Neural cell (in vitro differentiated cells): ENCODE data around the gene RNF121. TPM values are rescaled to one million over a fixed set of nuclear protein-coding genes. Genes with fewer than 3 reads are reported as not detected.

Experiments used
- H2AFZ ChIP-seq: fragments of 200-600, 300-800 bp; sonication (generic), shearing (Covaris generic); 2 replicates; pipeline ENCODE4 v1.6.0; 2014; ENCODE audit warnings: low read depth, mild to moderate bottlenecking, antibody characterized with exemption, low read length, moderate library complexity
- H3F3A ChIP-seq: fragments of 200-600 bp; shearing (Covaris generic); 2 replicates; pipeline ENCODE4 v1.6.1; 2016; ENCODE audit warnings: mild to moderate bottlenecking, moderate library complexity, mixed read lengths, antibody characterized with exemption, low read length; ENCODE audit not compliant: insufficient read depth, poor library complexity, severe bottlenecking
- H3K27ac ChIP-seq: fragments of 200-600, 300-800 bp; sonication (generic), shearing (Covaris generic); 2 replicates; pipeline ENCODE4 v1.5.1; 2014; ENCODE audit warnings: mild to moderate bottlenecking, low read length, moderate library complexity
- H3K27me3 ChIP-seq: fragments of 300-800, 200-600 bp; sonication (generic), shearing (Covaris generic); 2 replicates; pipeline ENCODE4 v1.6.0; 2014; ENCODE audit warnings: mild to moderate bottlenecking, low read depth, low read length, moderate library complexity; ENCODE audit not compliant: insufficient read depth
- H3K36me3 ChIP-seq: fragments of 300-800, 200-600 bp; sonication (generic), shearing (Covaris generic); 2 replicates; pipeline ENCODE4 v1.5.1; 2014; ENCODE audit warnings: mild to moderate bottlenecking, antibody characterized with exemption, low read length, moderate library complexity; ENCODE audit not compliant: insufficient read depth
- H3K4me2 ChIP-seq: fragments of 300-800, 200-600 bp; sonication (generic), shearing (Covaris generic); 2 replicates; pipeline ENCODE4 v1.6.0; 2014; ENCODE audit warnings: mild to moderate bottlenecking, low read length
- H3K4me3 ChIP-seq: fragments of 300-800, 200-600 bp; sonication (generic), shearing (Covaris generic); 2 replicates; pipeline ENCODE4 v1.5.1; 2014; ENCODE audit warnings: mild to moderate bottlenecking, low read length, moderate library complexity
- H3K79me2 ChIP-seq: fragments of 200-600 bp; shearing (Covaris generic); replicated peaks from 2 replicates; pipeline ENCODE4 v1.6.0; 2014; ENCODE audit warnings: mild to moderate bottlenecking, low read length, moderate library complexity; ENCODE audit not compliant: insufficient read depth
- H3K9ac ChIP-seq: fragments of 300-800, 200-600 bp; sonication (generic), shearing (Covaris generic); 2 replicates; pipeline ENCODE4 v1.6.1; 2016; ENCODE audit warnings: mild to moderate bottlenecking, low read length, mixed read lengths
- H3K9me2 ChIP-seq: fragments of 200-600 bp; shearing (Covaris generic); 2 replicates; pipeline ENCODE4 v1.6.1; 2016; ENCODE audit warnings: mild to moderate bottlenecking, low read length, mixed read lengths; ENCODE audit not compliant: insufficient read depth
- H3K9me3 ChIP-seq: fragments of 200-600, 300-800 bp; sonication (generic), shearing (Covaris generic); 2 replicates; pipeline ENCODE4 v1.6.1; 2016; ENCODE audit warnings: mild to moderate bottlenecking, mixed run types, low read length, moderate library complexity, mixed read lengths
- H4K20me1 ChIP-seq: fragments of 200-600 bp; shearing (Covaris generic); 2 replicates; pipeline ENCODE4 v1.6.1; 2016; ENCODE audit warnings: mild to moderate bottlenecking, mixed run types; ENCODE audit not compliant: insufficient read depth
- EP300 ChIP-seq: fragments of 450-650 bp; conservative IDR thresholded peaks from 2 replicates; pipeline ENCODE4 v1.6.1; 2014; ENCODE audit warnings: antibody characterized with exemption, mild to moderate bottlenecking, moderate library complexity; ENCODE audit not compliant: poor library complexity, severe bottlenecking
- EZH2 ChIP-seq: fragments of 200-600, 300-800 bp; shearing (Covaris generic), sonication (generic); IDR thresholded peaks from 2 replicates; pipeline ENCODE4 v1.6.1; 2014; ENCODE audit warnings: antibody characterized with exemption, low read length, borderline replicate concordance, mild to moderate bottlenecking; ENCODE audit not compliant: insufficient read depth, poor library complexity, severe bottlenecking
- MXI1 ChIP-seq: fragments of 450-650 bp; conservative IDR thresholded peaks from 2 replicates; pipeline ENCODE4 v1.6.1; 2014; ENCODE audit warnings: antibody characterized with exemption, mild to moderate bottlenecking; ENCODE audit not compliant: poor library complexity, severe bottlenecking
- POLR2AphosphoS5 ChIP-seq: IDR thresholded peaks from 2 replicates; pipeline ENCODE4 v1.6.1; 2012
- RAD21 ChIP-seq: fragments of 450-650 bp; conservative IDR thresholded peaks from 2 replicates; pipeline ENCODE4 v1.6.1; 2014; ENCODE audit warnings: antibody characterized with exemption, mild to moderate bottlenecking, moderate library complexity
- SMC3 ChIP-seq: fragments of 450-650 bp; conservative IDR thresholded peaks from 2 replicates; pipeline ENCODE4 v1.6.1; 2014; ENCODE audit warnings: antibody characterized with exemption, mild to moderate bottlenecking, moderate library complexity; ENCODE audit not compliant: poor library complexity
- TAF1 ChIP-seq: IDR thresholded peaks from 2 replicates; pipeline ENCODE4 v1.6.1; 2012; ENCODE audit warnings: low read depth
- polyA plus RNA-seq: library from polyadenylated mRNA; depleted of rRNA; stranded (reverse); fragments of >200 nt; gene quantifications from 2 replicates; pipeline ENCODE4 v1.2.3, GENCODE V29; 2014
- TF ChIP-seq, protein P1 (sequence below): IDR thresholded peaks from 2 replicates; pipeline ENCODE4 v1.6.1; 2012; ENCODE audit warnings: borderline replicate concordance
- TF ChIP-seq, protein P2 (sequence below): fragments of 450-650 bp; IDR thresholded peaks from 2 replicates; pipeline ENCODE4 v1.5.1; 2014; ENCODE audit warnings: antibody characterized with exemption, mild to moderate bottlenecking, moderate library complexity; ENCODE audit not compliant: poor library complexity, severe bottlenecking

The RNF121 gene
- polyA plus RNA-seq, 1 donor from 2014 or later, result 21.2 TPM

DNA sequence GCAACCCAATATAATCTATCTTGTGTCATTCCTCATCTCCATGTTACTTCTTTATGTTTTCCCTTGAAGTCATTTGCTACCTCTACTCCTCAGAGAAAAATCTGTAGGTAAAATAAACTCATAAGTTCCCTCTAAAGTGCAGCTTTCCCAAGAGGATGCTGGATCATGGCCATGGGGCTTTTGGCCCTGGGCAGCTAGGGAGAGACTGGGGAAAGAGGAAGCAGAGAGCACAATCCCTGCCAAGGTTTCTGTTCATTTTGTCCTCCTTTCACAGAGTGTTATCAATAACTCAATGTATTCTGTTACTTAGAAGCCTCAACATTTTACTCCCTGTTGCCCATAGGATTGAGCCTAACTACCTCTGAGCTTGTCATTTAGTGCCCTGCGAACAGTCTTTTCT lies 9.0 kb downstream of the RNF121 start:
- Histone ChIP-seq H4K20me1 (no peaks in the 10 kb centered on the region), H3F3A (no peaks in the 10 kb centered on the region), H2AFZ (no peak overlapping the region)

DNA sequence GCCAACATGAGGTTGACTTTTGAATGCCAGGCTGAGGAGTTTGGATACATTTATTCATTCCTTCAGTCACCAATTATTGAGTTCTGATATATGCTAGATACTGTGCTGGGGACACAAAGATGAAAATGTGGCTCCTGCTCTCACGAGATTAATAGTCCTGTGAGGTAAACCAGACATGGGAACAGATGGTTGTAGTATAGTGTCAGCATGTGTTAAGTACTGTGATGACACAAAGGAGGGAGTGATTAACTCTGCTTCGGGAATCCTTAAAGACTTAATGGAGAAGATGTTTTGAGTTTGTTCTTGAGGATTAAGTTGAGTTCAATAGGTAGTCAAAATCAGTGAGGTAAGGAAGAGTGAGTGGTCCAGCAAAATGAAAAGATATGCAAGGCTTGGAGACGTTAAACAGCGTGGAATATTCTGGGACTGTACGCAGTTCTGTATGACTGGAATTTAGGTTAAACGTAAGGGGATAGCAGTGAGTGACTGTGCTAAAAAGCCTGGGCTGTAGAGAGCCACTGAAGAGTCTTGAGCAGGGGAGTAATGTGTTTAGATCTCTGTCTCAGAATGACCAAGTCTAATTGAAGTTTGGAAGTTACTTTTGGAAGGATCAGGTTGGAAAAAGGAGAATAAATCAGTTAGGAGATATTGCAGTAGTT lies 11.8 kb downstream of the RNF121 start:
- H3K79me2 ChIP-seq, result peaks cover 12% of the 10 kb centered on the region
- no peaks in the 10 kb centered on the region for H3K9me2 ChIP-seq
- no peaks in the 10 kb centered on the region for H3K27me3 ChIP-seq
- no peak overlapping the region for H3K4me2 ChIP-seq
- H3K36me3 ChIP-seq, result no peaks in the 10 kb centered on the region
- no peak overlapping the region for H3K9ac ChIP-seq
- no peaks in the 10 kb centered on the region for H4K20me1 ChIP-seq
- H3F3A ChIP-seq, result no peaks in the 10 kb centered on the region
- H3K9me3 ChIP-seq, result no peaks in the 10 kb centered on the region
- H3K4me3 ChIP-seq, result no peak overlapping the region
- no peak for TF ChIP-seq TAF1
- TF ChIP-seq, protein P1, sequence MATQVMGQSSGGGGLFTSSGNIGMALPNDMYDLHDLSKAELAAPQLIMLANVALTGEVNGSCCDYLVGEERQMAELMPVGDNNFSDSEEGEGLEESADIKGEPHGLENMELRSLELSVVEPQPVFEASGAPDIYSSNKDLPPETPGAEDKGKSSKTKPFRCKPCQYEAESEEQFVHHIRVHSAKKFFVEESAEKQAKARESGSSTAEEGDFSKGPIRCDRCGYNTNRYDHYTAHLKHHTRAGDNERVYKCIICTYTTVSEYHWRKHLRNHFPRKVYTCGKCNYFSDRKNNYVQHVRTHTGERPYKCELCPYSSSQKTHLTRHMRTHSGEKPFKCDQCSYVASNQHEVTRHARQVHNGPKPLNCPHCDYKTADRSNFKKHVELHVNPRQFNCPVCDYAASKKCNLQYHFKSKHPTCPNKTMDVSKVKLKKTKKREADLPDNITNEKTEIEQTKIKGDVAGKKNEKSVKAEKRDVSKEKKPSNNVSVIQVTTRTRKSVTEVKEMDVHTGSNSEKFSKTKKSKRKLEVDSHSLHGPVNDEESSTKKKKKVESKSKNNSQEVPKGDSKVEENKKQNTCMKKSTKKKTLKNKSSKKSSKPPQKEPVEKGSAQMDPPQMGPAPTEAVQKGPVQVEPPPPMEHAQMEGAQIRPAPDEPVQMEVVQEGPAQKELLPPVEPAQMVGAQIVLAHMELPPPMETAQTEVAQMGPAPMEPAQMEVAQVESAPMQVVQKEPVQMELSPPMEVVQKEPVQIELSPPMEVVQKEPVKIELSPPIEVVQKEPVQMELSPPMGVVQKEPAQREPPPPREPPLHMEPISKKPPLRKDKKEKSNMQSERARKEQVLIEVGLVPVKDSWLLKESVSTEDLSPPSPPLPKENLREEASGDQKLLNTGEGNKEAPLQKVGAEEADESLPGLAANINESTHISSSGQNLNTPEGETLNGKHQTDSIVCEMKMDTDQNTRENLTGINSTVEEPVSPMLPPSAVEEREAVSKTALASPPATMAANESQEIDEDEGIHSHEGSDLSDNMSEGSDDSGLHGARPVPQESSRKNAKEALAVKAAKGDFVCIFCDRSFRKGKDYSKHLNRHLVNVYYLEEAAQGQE, result no peak
- no peak for TF ChIP-seq POLR2AphosphoS5
- no peak for TF ChIP-seq MXI1
- no peak for TF ChIP-seq EZH2
- no peak for TF ChIP-seq RAD21
- TF ChIP-seq EP300, result no peak
- no peak for TF ChIP-seq SMC3
- TF ChIP-seq, protein P2, sequence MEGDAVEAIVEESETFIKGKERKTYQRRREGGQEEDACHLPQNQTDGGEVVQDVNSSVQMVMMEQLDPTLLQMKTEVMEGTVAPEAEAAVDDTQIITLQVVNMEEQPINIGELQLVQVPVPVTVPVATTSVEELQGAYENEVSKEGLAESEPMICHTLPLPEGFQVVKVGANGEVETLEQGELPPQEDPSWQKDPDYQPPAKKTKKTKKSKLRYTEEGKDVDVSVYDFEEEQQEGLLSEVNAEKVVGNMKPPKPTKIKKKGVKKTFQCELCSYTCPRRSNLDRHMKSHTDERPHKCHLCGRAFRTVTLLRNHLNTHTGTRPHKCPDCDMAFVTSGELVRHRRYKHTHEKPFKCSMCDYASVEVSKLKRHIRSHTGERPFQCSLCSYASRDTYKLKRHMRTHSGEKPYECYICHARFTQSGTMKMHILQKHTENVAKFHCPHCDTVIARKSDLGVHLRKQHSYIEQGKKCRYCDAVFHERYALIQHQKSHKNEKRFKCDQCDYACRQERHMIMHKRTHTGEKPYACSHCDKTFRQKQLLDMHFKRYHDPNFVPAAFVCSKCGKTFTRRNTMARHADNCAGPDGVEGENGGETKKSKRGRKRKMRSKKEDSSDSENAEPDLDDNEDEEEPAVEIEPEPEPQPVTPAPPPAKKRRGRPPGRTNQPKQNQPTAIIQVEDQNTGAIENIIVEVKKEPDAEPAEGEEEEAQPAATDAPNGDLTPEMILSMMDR, result no peak
- no peak overlapping the region for H2AFZ ChIP-seq
- no peak overlapping the region for H3K27ac ChIP-seq

More for the DNA sequence above, 9.0 kb downstream of the RNF121 start:
- Histone ChIP-seq H3K36me3 (no peaks in the 10 kb centered on the region), H3K79me2 (peaks cover 26% of the 10 kb centered on the region), H3K4me3 (no peak overlapping the region), H3K27me3 (no peaks in the 10 kb centered on the region), H3K27ac (no peak overlapping the region), H3K4me2 (no peak overlapping the region), H3K9me2 (no peaks in the 10 kb centered on the region), H3K9me3 (no peaks in the 10 kb centered on the region), H3K9ac (no peak overlapping the region)
- TF ChIP-seq, protein P1, result no peak
- TF ChIP-seq MXI1 (no peak), EP300 (no peak), TAF1 (no peak), RAD21 (no peak), POLR2AphosphoS5 (no peak), SMC3 (no peak), EZH2 (no peak)
- TF ChIP-seq, protein P2, result no peak
